GM12878 (cell line): ENCODE data around the gene NMBR. TPM values are rescaled to one million over a fixed set of nuclear protein-coding genes. Genes with fewer than 3 reads are reported as not detected.

Source experiments
- ATAC-seq: fragments of 200-7000 bp; cut with Tn5 transposase; 3 replicates; pipeline ENCODE4 v1.9.1; 2020; ENCODE audit warnings: mild to moderate bottlenecking, moderate library complexity
- BruUV-seq: library from RNA; stranded (reverse); fragments of 400-500 nt; replicated peaks from 2 replicates; lab custom pipeline; 2021; lab: Mats Ljungman, UMichigan
- CTCF ChIA-PET: fragments of 300-600 bp; sonication (Branson Sonifier 250); formaldehyde crosslinking; extraction: SDS; loops from one replicate; lab custom pipeline; 2021; ENCODE audit warnings: inconsistent platforms; lab: Yijun Ruan, JAX
- POLR2A ChIA-PET: fragments of 350-600 bp; formaldehyde crosslinking; extraction: SDS; loops from one replicate; lab custom pipeline; 2021; ENCODE audit warnings: inconsistent platforms; lab: Charles Lee
- RAD21 ChIA-PET: fragments of 300-600 bp; sonication (Branson Sonifier 250); formaldehyde crosslinking; loops from one replicate; lab custom pipeline; 2023; ENCODE audit warnings: antibody characterized with exemption; ENCODE audit not compliant: unreplicated experiment; lab: Charles Lee
- SMC1A ChIA-PET: fragments of 300-600 bp; sonication (Branson Sonifier 250); formaldehyde crosslinking; loops from one replicate; lab custom pipeline; 2023; ENCODE audit not compliant: unreplicated experiment, uncharacterized antibody; lab: Charles Lee
- DNase-seq: peaks from one replicate; pipeline ENCODE4 v3.0.0-alpha.2; 2011; ENCODE audit warnings: low read depth, low spot score
- FAIRE-seq: peaks from 3 replicates; lab custom pipeline; 2011; peaks lifted over from hg19 to GRCh38; lab: Jason Lieb, UNC
- H2AFZ ChIP-seq: 2 replicates; pipeline ENCODE4 v1.6.0; 2011; ENCODE audit warnings: low read depth, low read length, control low read depth; ENCODE audit not compliant: control insufficient read depth
- H3K27ac ChIP-seq: 2 replicates; pipeline ENCODE4 v1.5.1; 2011; ENCODE audit warnings: control low read depth; ENCODE audit not compliant: control insufficient read depth, insufficient read depth
- H3K27me3 ChIP-seq, 2 experiments: replicated peaks in 1 of 2; 2 replicates each; pipeline versions ENCODE4 v1.6.0 to v1.6.1; 2011; ENCODE audit warnings: low read length in 1 of 2; ENCODE audit not compliant: control insufficient read depth in 2 of 2, insufficient read depth in 2 of 2
- H3K36me3 ChIP-seq, 2 experiments: 2 replicates each; pipeline ENCODE4 v1.5.1; 2011; ENCODE audit warnings: low read length in 1 of 2; ENCODE audit not compliant: control insufficient read depth in 2 of 2, insufficient read depth in 2 of 2
- H3K4me1 ChIP-seq: 2 replicates; pipeline ENCODE4 v1.6.1; 2011; ENCODE audit warnings: mild to moderate bottlenecking, low read length, moderate library complexity, mixed read lengths; ENCODE audit not compliant: control insufficient read depth, insufficient read depth
- H3K4me2 ChIP-seq: 2 replicates; pipeline ENCODE4 v1.6.0; 2011; ENCODE audit warnings: control low read depth; ENCODE audit not compliant: control insufficient read depth, insufficient read depth
- H3K4me3 ChIP-seq: fragments of 200-600 bp; sonication (generic); 2 replicates; pipeline ENCODE4 v1.5.1; 2016
- H3K79me2 ChIP-seq: 2 replicates; pipeline ENCODE4 v1.6.0; 2011; ENCODE audit warnings: low read length; ENCODE audit not compliant: control insufficient read depth, insufficient read depth
- H3K9ac ChIP-seq: 2 replicates; pipeline ENCODE4 v1.8.0; 2011; ENCODE audit warnings: low read length, control low read depth, mixed read lengths; ENCODE audit not compliant: control insufficient read depth, insufficient read depth
- H3K9me3 ChIP-seq: replicated peaks from 3 replicates; pipeline ENCODE4 v1.5.1; 2011; ENCODE audit warnings: mild to moderate bottlenecking, low read length; ENCODE audit not compliant: control insufficient read depth, insufficient read depth
- H4K20me1 ChIP-seq: 2 replicates; pipeline ENCODE4 v1.6.0; 2011; ENCODE audit not compliant: control insufficient read depth, insufficient read depth
- ATF7 ChIP-seq: fragments of 450-650 bp; IDR thresholded peaks from 2 replicates; pipeline ENCODE4 v1.6.1; 2016; ENCODE audit warnings: low read depth, mild to moderate bottlenecking
- ETV6 ChIP-seq, 2 experiments: fragments of 450-650 bp in 1 of 2; IDR thresholded peaks in 1 of 2; conservative IDR thresholded peaks in 1 of 2; 2 replicates each; pipeline ENCODE4 v1.6.1; 2014; ENCODE audit warnings: antibody characterized with exemption in 1 of 2, borderline replicate concordance in 1 of 2, low read depth in 1 of 2, mild to moderate bottlenecking in 1 of 2, moderate library complexity in 1 of 2
- EZH2 ChIP-seq: IDR thresholded peaks from 2 replicates; pipeline ENCODE4 v1.6.1; 2012; ENCODE audit warnings: low read depth, mild to moderate bottlenecking, control low read depth, inconsistent platforms, low read length, borderline replicate concordance; ENCODE audit not compliant: control insufficient read depth
- HDGF ChIP-seq: fragments of 450-650 bp; IDR thresholded peaks from 2 replicates; pipeline ENCODE4 v1.6.1; 2016; ENCODE audit warnings: antibody characterized with exemption
- MLLT1 ChIP-seq: fragments of 450-650 bp; IDR thresholded peaks from 2 replicates; pipeline ENCODE4 v1.6.1; 2016; ENCODE audit warnings: mild to moderate bottlenecking
- MTA3 ChIP-seq: IDR thresholded peaks from 2 replicates; pipeline ENCODE4 v1.6.1; 2012; ENCODE audit warnings: low read length, inconsistent platforms, borderline replicate concordance
- NFYB ChIP-seq: IDR thresholded peaks from 2 replicates; pipeline ENCODE4 v1.6.1; 2011; ENCODE audit warnings: low read depth, mild to moderate bottlenecking, low read length, improper control_type of control experiment, moderate library complexity; ENCODE audit not compliant: insufficient read depth
- WGBS: methylation state at CpG from one replicate; pipeline ENCODE4 v1.1.6; 2016; ENCODE audit warnings: low lambda C conversion rate; ENCODE audit not compliant: insufficient replicate concordance, insufficient coverage; ENCODE audit errors: missing lambda C conversion rate; 5-methylcytosine and 5-hydroxymethylcytosine counted together
- in situ Hi-C: fragments of 300-500 bp; cut with MboI; formaldehyde crosslinking; loops from 9 replicates; pipeline ENCODE4 v1.14.3; 2018; ENCODE audit warnings: mixed read lengths
- intact Hi-C: fragments of 100-400 bp; cut with micrococcal nuclease; formaldehyde crosslinking; loops from one replicate; pipeline ENCODE4 v1.14.2; 2022; ENCODE audit not compliant: unreplicated experiment
- polyA plus RNA-seq, 11 experiments: library from polyadenylated mRNA; depleted of rRNA in 4 of 11; unstranded in 6 of 11; stranded (reverse) in 5 of 11; fragments of >200 nt; fragmentation: Nextera tagmentation in 4 of 11; fragmentation: Illumina TruSeq in 1 of 11; extraction: Ambion mirVana in 4 of 11; extraction: Trizol in 1 of 11; gene quantifications; 1 replicate in 1 of 11; 2 replicates in 10 of 11; pipeline versions ENCODE4 v1.2.1 to v1.2.3, GENCODE V29; 2011 to 2016; ENCODE audit warnings: inconsistent platforms in 2 of 11, missing spikeins in 2 of 11, low read depth in 1 of 11
- total RNA-seq, 4 experiments: library from RNA; depleted of rRNA in 3 of 4; stranded (reverse); fragments of >200 nt in 3 of 4; fragmentation: Illumina TruSeq in 1 of 4; extraction: Trizol in 1 of 4; gene quantifications; 2 replicates each; pipeline versions ENCODE4 v1.2.1 to v1.2.3, GENCODE V29; 2013 to 2021
- TF ChIP-seq, protein P1 (sequence below): fragments of 450-650 bp; formaldehyde crosslinking; IDR thresholded peaks from 2 replicates; pipeline ENCODE4 v1.5.0; 2022; ENCODE audit warnings: mild to moderate bottlenecking, missing genetic modification characterization

The NMBR gene
- total and polyA plus RNA-seq, 10 of the 15 experiments (the other 5 are each of a cell fraction or from before 2014, with no cell fraction given) = not detected

- no TSS peak for BruUV-seq
- FAIRE-seq (no peak), ATAC-seq (no peak), DNase-seq (no peak)
- H3K36me3 ChIP-seq = peaks cover 0 to 6% of the 10 kb centered on the region in 2 experiments; a peak in 1 of 4 replicates
- no peaks in the 10 kb centered on the region for H4K20me1 ChIP-seq
- peaks cover 51% of the 10 kb centered on the region for H3K79me2 ChIP-seq
- intact Hi-C loops = no loop called here
- TF ChIP-seq EZH2 (no peak), NFYB (no peak), ETV6 (conservative IDR thresholded peaks at IDR 0.05 in 1 of 2, IDR thresholded peaks at IDR 0.05 in 1 of 2; ENCODE audit: borderline replicate concordance in 1 of 2, low read depth in 1 of 2) (no peak)
- CTCF ChIA-PET = interaction anchor here (0.7 to 3.4 kb wide), 12 partner anchors 9 to 414 kb away, joined by 3 to 36 read pairs (median 6); partner anchors contain the start of genes NMBR and VTA1
- SMC1A ChIA-PET = interaction anchor here (1.0 to 3.9 kb wide), 7 partner anchors 8 to 232 kb away, joined by 3 to 22 read pairs (median 9); partner anchors contain the start of genes NMBR and VTA1
- H3K4me3 ChIP-seq = no peak overlapping the region
- H3K27me3 ChIP-seq = no peaks in the 10 kb centered on the region
- RAD21 ChIA-PET = interaction anchor here (1.2 to 2.5 kb wide), 6 partner anchors 8 to 233 kb away, joined by 3 to 16 read pairs (median 6); partner anchors contain the start of genes NMBR and VTA1
- no peak overlapping the region for H3K9ac ChIP-seq
- 79% methylated on average over 3 of the region's 3 CpGs for WGBS
- H2AFZ ChIP-seq = no peak overlapping the region
- POLR2A ChIA-PET = interaction anchor here (0.6 kb wide), 1 partner anchor 9 kb away, joined by 3 read pairs; the partner anchor contains the start of genes NMBR and VTA1
- no peak overlapping the region for H3K27ac ChIP-seq
- in situ Hi-C loops = no loop called here
- no peaks in the 10 kb centered on the region for H3K4me1 ChIP-seq
- no peak overlapping the region for H3K4me2 ChIP-seq
- no peaks in the 10 kb centered on the region; the same call in 2 of the 3 replicates for H3K9me3 ChIP-seq
Measured at GRCh38 chr6:142155091-142155490, 8.2 kb upstream of the NMBR start.

GRCh38 chr6:142154336-142154735 lies 7.4 kb upstream of the NMBR start:
- no peaks in the 10 kb centered on the region for H4K20me1 ChIP-seq
- H3K9me3 ChIP-seq = no peaks in the 10 kb centered on the region; the same call in 2 of the 3 replicates
- FAIRE-seq = no peak
- 100% methylated on average over 1 of the region's 1 CpG for WGBS
- no peak overlapping the region for H3K9ac ChIP-seq
- DNase-seq = no peak
- ChIA-PET SMC1A (interaction anchor here (1.1 to 3.9 kb wide), 4 partner anchors 10 to 311 kb away, joined by 3 to 22 read pairs (median 11); no protein-coding TSS in a partner anchor), RAD21 (interaction anchor here (0.6 to 1.2 kb wide), 2 partner anchors 52 to 54 kb away, joined by 3 to 4 read pairs; no protein-coding TSS in a partner anchor), CTCF (interaction anchor here (1.5 to 3.4 kb wide), 2 partner anchors 8 to 53 kb away, joined by 7 to 36 read pairs; partner anchors contain the start of genes NMBR and VTA1), POLR2A (no interaction called here)
- no peak overlapping the region for H2AFZ ChIP-seq
- no TSS peak for BruUV-seq
- intact Hi-C loops (no loop called here), in situ Hi-C loops (no loop called here)
- H3K4me3 ChIP-seq = no peak overlapping the region
- H3K36me3 ChIP-seq = peaks cover 0 to 6% of the 10 kb centered on the region in 2 experiments; a peak in 1 of 4 replicates
- no peaks in the 10 kb centered on the region for H3K4me1 ChIP-seq
- no peaks in the 10 kb centered on the region for H3K27me3 ChIP-seq
- H3K4me2 ChIP-seq = no peak overlapping the region
- ATAC-seq = no peak
- H3K79me2 ChIP-seq = peaks cover 51% of the 10 kb centered on the region
- no peak overlapping the region for H3K27ac ChIP-seq
- TF ChIP-seq MTA3 = no peak
- no peak for TF ChIP-seq MLLT1
- no peak for TF ChIP-seq HDGF
- no peak for TF ChIP-seq ATF7
- TF ChIP-seq, protein P1, sequence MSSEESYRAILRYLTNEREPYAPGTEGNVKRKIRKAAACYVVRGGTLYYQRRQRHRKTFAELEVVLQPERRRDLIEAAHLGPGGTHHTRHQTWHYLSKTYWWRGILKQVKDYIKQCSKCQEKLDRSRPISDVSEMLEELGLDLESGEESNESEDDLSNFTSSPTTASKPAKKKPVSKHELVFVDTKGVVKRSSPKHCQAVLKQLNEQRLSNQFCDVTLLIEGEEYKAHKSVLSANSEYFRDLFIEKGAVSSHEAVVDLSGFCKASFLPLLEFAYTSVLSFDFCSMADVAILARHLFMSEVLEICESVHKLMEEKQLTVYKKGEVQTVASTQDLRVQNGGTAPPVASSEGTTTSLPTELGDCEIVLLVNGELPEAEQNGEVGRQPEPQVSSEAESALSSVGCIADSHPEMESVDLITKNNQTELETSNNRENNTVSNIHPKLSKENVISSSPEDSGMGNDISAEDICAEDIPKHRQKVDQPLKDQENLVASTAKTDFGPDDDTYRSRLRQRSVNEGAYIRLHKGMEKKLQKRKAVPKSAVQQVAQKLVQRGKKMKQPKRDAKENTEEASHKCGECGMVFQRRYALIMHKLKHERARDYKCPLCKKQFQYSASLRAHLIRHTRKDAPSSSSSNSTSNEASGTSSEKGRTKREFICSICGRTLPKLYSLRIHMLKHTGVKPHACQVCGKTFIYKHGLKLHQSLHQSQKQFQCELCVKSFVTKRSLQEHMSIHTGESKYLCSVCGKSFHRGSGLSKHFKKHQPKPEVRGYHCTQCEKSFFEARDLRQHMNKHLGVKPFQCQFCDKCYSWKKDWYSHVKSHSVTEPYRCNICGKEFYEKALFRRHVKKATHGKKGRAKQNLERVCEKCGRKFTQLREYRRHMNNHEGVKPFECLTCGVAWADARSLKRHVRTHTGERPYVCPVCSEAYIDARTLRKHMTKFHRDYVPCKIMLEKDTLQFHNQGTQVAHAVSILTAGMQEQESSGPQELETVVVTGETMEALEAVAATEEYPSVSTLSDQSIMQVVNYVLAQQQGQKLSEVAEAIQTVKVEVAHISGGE (CRISPR knock-in tag) = no peak
